Measurements from ENCODE around the gene ABCG4. TPM values are rescaled to one million over a fixed set of nuclear protein-coding genes. Genes with fewer than 3 reads are reported as not detected.

Gene ABCG4
- 1 to 10 TPM in 7 of 10 donors, under 1 TPM in 3; 0.40 to 1.6 (median 1.2) TPM for total RNA-seq
- 1 to 10 TPM in 1 of 2 donors, under 1 TPM in 1; 0.17 to 1.1 TPM for polyA plus RNA-seq
- long read RNA-seq, donor 1, partial matches to known transcripts = 0 of 1 reads
- long read RNA-seq, donor 1, other reads (novel, unspliced or antisense) = 1 of 1 reads
- long read RNA-seq, donor 2, partial matches to known transcripts = 1 of 3 reads
- long read RNA-seq, donor 2, other reads (novel, unspliced or antisense) = 1 of 3 reads
- long read RNA-seq, donor 3 = 0 reads

DNA sequence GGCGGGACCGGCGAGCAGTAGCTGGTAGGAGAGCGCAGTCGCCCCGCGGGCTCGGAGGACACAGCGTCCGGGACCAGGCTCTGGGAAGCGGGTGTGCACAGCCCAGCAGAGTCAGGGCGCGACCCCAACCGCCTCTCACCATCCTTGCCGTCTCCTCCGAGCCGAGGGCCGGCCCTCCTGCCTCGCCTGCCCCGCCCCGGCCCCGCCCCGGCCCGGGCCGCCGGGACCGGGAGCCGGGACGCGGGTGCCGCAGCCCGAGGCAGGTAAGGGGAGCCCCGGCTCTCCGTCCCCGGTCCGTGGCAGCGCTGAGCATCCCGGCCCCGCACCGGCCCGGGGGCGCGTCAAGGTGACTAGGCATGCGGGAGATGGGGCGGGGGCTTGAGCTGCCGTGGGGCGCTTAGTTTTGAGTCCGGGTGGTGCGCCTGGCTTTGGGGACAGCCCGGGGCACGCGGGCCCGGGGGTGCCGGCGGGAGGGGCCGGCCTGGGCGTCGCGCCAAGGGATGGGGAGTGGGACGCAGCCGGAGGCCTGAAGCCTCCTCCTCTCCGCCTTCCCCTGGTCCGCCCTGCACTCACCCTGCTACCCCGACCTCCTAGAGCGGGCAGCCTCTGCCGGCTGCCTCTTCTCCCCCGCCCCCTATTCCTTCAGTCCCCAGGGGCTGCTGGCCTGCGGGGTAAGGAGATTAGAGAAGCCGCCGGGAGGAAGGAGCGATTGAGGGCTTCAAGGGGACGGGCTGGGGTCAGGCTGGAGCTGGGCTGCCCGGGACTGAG, at the start of gene ABCG4:
Gene ABCG4 (plus strand): TSS at position 35 of the 768 bp plus-strand sequence. CDS start 914 bp downstream, outside the sequence.
- intact Hi-C loops (cut with DNase I) = loop anchor here in 7 of 10 donors (5.0 to 10.0 kb wide), 5 partner anchors 43 to 176 kb away; no protein-coding TSS in a partner anchor
- H3K4me3 ChIP-seq = peak within 1 kb of the TSS; percentile 8 to 68 (median 62)
- peak within 1 kb of the TSS in 1 of 10 donors; percentile 10 for H3K27ac ChIP-seq
- H3K27me3 ChIP-seq = peaks cover 0 to 77% (median 18%) of the 10 kb centered on the region in 7 donors
- DNase-seq (peak in 1 of 2 donors; percentile 48), ATAC-seq (peak; percentile 23 to 59 (median 36))
- no peaks in the 10 kb centered on the region for H3K36me3 ChIP-seq
- no peaks in the 10 kb centered on the region for H3K9me3 ChIP-seq
- H3K4me1 ChIP-seq = peaks cover 0 to 24% (median 11%) of the 10 kb centered on the region in 9 donors
- 1 to 2% methylated on average over 30 to 73 of the region's 73 CpGs for WGBS, 2 donors
- TF ChIP-seq, protein P1, sequence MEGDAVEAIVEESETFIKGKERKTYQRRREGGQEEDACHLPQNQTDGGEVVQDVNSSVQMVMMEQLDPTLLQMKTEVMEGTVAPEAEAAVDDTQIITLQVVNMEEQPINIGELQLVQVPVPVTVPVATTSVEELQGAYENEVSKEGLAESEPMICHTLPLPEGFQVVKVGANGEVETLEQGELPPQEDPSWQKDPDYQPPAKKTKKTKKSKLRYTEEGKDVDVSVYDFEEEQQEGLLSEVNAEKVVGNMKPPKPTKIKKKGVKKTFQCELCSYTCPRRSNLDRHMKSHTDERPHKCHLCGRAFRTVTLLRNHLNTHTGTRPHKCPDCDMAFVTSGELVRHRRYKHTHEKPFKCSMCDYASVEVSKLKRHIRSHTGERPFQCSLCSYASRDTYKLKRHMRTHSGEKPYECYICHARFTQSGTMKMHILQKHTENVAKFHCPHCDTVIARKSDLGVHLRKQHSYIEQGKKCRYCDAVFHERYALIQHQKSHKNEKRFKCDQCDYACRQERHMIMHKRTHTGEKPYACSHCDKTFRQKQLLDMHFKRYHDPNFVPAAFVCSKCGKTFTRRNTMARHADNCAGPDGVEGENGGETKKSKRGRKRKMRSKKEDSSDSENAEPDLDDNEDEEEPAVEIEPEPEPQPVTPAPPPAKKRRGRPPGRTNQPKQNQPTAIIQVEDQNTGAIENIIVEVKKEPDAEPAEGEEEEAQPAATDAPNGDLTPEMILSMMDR (IDR thresholded peaks at IDR 0.05) = no peak

DNA sequence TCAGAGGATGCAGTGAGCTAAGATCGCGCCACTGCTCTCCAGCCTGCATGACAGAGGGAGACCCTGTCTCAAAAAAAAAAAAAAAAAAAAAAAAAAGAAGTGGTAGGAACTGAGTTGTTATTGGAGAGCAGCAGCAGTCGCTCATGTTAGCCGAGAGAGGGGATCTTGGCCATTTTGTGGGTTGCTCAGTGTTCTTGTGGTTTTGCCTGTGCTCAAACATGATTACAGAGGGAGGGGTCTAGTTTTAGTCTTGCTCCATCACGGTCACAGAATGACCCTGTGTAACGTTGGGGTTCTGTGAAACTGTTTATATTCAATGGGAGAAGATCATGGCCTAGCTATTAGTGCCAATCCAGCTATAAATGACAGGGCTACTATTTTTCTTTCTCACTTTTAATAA, 49.1 kb upstream of the ABCG4 start:
- ATAC-seq (no peak), DNase-seq (no peak)
- no peak overlapping the region for H3K4me3 ChIP-seq
- WGBS, 2 donors = 79 to 83% methylated on average over 6 of the region's 6 CpGs
- H3K4me1 ChIP-seq = peaks cover 5 to 44% (median 34%) of the 10 kb centered on the region in 9 donors
- TF ChIP-seq, protein P1 (IDR thresholded peaks at IDR 0.05) = no peak
- no peak overlapping the region for H3K27ac ChIP-seq
- peaks cover 0 to 35% (median 16%) of the 10 kb centered on the region in 9 donors for H3K36me3 ChIP-seq
- H3K9me3 ChIP-seq = no peaks in the 10 kb centered on the region
- H3K27me3 ChIP-seq = no peaks in the 10 kb centered on the region
- intact Hi-C loops (cut with DNase I) = loop anchor here in 6 of 10 donors (5.0 to 10.0 kb wide), 5 partner anchors 82 to 223 kb away; partner anchors contain the start of genes MCAM (in 1 of the 6), RPS25 (in 1 of the 6) and TRAPPC4 (in 1 of the 6)

DNA sequence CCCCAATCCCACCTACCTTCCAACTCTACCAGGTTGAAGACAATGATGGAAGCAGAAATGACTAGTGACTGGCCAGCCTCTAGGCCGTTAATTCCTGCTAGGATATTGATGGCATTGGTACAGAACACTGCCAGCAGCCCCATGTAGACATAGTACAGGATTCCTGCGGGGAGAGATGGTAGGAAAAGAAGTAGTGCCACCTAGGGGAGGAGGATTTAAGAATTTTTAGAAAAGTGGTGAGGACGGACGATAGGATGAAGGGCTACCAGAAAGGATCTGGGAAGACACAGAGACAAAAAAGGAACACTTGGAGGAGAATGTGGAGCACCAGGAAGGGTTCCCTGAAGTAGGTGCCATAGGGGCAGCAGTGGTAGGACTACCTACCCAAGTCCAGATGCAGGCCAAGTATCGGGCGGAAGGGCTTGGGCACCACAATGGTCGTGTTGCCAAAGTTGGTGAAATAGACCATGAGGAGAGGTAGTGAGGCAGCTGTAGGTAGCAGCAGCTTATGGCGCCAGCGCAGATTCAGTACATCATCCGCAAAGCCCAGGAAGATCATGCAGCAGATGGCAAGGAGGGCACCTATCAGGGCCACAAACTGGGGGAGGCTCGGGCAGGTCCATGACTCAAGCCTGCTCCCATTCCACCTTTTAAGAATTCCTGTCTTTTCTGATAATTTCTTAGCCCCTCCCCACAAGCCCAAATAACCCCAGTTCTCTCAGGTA, 48.4 kb upstream of the ABCG4 start:
- intact Hi-C loops (cut with DNase I) = loop anchor here in 4 of 10 donors (5.0 to 10.0 kb wide), 4 partner anchors 83 to 222 kb away; partner anchors contain the start of genes RPS25 (in 1 of the 4) and TRAPPC4 (in 1 of the 4)
- 51 to 56% methylated on average over 11 of the region's 11 CpGs for WGBS, 2 donors
- Histone ChIP-seq H3K27ac (peak overlapping the region in 2 of 10 donors; percentile 92 to 93), H3K36me3 (peaks cover 0 to 35% (median 16%) of the 10 kb centered on the region in 9 donors), H3K4me3 (peak overlapping the region in 9 of 10 donors; percentile 69 to 89 (median 79)), H3K9me3 (no peaks in the 10 kb centered on the region), H3K27me3 (no peaks in the 10 kb centered on the region), H3K4me1 (peaks cover 5 to 47% (median 34%) of the 10 kb centered on the region in 9 donors)
- no peak for ATAC-seq
- TF ChIP-seq, protein P1 (IDR thresholded peaks at IDR 0.05) = peak in 3 of 9 donors; percentile 13 to 42 (median 21)
- DNase-seq = no peak

Data from heart right ventricle (tissue), 16 donors.